GM18520 (cell line): Measurements from ENCODE around the gene TRPM8.
A peak's percentile ranks its signal among the peaks of the same experiment; 100 is the strongest.

Source experiments
- ATAC-seq: cut with Tn5 transposase; IDR thresholded peaks from one replicate; pipeline ENCODE4 v1.9.1; 2021; ENCODE audit not compliant: unreplicated experiment

The TRPM8 gene

GRCh38 chr2:233973786-233974185 lies 56.6 kb downstream of the TRPM8 start:
- ATAC-seq, result no peak

GRCh38 chr2:233974530-233975071 lies 57.4 kb downstream of the TRPM8 start:
- ATAC-seq, result no peak

- ATAC-seq, result no peak
Measured at GRCh38 chr2:233976087-233976486, 58.9 kb downstream of the TRPM8 start.

- ATAC-seq, result no peak
Measured at GRCh38 chr2:233976690-233977294, 59.6 kb downstream of the TRPM8 start.

- no peak for ATAC-seq
Measured at GRCh38 chr2:233977296-233977837, 60.2 kb downstream of the TRPM8 start.

GRCh38 chr2:233979748-233980147 lies 62.6 kb downstream of the TRPM8 start:
- ATAC-seq, result no peak

GRCh38 chr2:233980955-233981561 lies 63.9 kb downstream of the TRPM8 start:
- no peak for ATAC-seq

- ATAC-seq, result no peak
Measured at GRCh38 chr2:233981574-233982420, 64.6 kb downstream of the TRPM8 start.

GRCh38 chr2:233982421-233983121 lies 65.4 kb downstream of the TRPM8 start:
- no peak for ATAC-seq

- no peak for ATAC-seq
Measured at GRCh38 chr2:233983445-233983844, 66.3 kb downstream of the TRPM8 start.

- no peak for ATAC-seq
Measured at GRCh38 chr2:233988581-233988980, 71.4 kb downstream of the TRPM8 start.

- no peak for ATAC-seq
Measured at GRCh38 chr2:233989221-233989858, 72.2 kb downstream of the TRPM8 start.

- peak; percentile 77 for ATAC-seq
Measured at GRCh38 chr2:233990261-233990798, 73.2 kb downstream of the TRPM8 start.

GRCh38 chr2:233991196-233991595 lies 74.0 kb downstream of the TRPM8 start:
- ATAC-seq, result no peak

GRCh38 chr2:233992513-233993217 lies 75.5 kb downstream of the TRPM8 start:
- no peak for ATAC-seq

- ATAC-seq, result no peak
Measured at GRCh38 chr2:233993461-233993860, 76.3 kb downstream of the TRPM8 start.

- no peak for ATAC-seq
Measured at GRCh38 chr2:233994151-233994550, 77.0 kb downstream of the TRPM8 start.

GRCh38 chr2:233996000-233996399 lies 78.8 kb downstream of the TRPM8 start:
- ATAC-seq, result no peak

GRCh38 chr2:233996461-233996860 lies 79.3 kb downstream of the TRPM8 start:
- no peak for ATAC-seq

- no peak for ATAC-seq
Measured at GRCh38 chr2:233997707-233998106, 80.5 kb downstream of the TRPM8 start.
